ENCODE data around the gene DOK5.

The DOK5 gene

DNA sequence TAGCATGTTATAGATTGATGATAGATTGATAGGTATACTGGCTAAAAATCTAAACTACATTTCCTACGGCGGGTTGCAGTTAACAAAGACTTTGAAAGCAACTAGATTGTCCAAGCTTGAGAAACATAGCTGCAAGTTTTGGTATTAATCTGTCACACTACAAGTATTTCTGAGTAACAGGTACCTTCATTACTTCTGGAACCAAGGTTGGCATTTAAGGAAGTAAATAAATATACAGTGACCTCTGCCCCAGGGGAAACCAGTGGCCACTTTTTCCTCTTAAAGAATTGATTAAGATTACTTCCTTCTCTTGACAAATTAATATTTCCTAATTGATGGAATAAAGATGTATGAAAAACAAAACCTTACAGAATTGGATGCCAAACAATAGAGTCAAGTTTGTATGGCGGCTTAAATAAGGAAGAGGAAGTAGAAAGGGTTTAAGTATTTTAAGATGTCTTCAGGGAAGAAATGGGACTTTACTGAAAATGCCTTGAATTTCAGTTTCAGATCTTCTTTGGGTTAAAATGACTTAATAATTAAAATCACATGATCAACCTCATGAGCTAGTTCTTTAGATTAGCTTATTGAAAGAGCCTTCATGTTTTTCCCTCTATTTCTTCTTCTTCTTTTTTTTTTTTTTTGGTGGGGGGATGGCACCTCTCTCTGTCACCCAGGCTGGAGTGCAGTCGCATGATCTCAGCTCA lies 132.8 kb downstream of the DOK5 start:
- no peak for DNase-seq (ENCODE audit: insufficient read length, low spot score)
- TF ChIP-seq, protein P1, sequence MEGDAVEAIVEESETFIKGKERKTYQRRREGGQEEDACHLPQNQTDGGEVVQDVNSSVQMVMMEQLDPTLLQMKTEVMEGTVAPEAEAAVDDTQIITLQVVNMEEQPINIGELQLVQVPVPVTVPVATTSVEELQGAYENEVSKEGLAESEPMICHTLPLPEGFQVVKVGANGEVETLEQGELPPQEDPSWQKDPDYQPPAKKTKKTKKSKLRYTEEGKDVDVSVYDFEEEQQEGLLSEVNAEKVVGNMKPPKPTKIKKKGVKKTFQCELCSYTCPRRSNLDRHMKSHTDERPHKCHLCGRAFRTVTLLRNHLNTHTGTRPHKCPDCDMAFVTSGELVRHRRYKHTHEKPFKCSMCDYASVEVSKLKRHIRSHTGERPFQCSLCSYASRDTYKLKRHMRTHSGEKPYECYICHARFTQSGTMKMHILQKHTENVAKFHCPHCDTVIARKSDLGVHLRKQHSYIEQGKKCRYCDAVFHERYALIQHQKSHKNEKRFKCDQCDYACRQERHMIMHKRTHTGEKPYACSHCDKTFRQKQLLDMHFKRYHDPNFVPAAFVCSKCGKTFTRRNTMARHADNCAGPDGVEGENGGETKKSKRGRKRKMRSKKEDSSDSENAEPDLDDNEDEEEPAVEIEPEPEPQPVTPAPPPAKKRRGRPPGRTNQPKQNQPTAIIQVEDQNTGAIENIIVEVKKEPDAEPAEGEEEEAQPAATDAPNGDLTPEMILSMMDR (IDR thresholded peaks at IDR 0.05; ENCODE audit: insufficient read depth, missing control alignments) = no peak
- no peak for FAIRE-seq

DNA sequence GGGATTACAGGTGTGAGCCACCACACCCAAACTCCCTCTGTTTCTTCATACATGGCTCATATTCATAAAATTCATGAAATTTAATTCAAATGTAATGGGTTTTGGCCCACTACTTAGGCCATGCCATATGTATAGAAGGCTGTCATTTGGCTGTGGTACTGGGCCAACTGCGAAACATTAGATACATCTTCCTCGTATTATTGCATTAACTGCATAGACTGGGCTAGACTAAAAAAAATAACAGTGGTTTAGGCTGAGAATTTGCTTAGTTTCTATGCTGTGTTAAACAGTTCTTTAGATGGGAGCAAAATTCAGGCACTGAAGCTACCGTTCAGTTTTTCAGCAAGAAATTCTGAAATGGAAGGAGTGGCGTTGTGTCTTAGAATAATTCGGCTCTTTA lies 133.6 kb downstream of the DOK5 start:
- no peak for FAIRE-seq
- TF ChIP-seq, protein P1 (IDR thresholded peaks at IDR 0.05; ENCODE audit: insufficient read depth, missing control alignments) = no peak
- no peak for DNase-seq (ENCODE audit: insufficient read length, low spot score)

DNA sequence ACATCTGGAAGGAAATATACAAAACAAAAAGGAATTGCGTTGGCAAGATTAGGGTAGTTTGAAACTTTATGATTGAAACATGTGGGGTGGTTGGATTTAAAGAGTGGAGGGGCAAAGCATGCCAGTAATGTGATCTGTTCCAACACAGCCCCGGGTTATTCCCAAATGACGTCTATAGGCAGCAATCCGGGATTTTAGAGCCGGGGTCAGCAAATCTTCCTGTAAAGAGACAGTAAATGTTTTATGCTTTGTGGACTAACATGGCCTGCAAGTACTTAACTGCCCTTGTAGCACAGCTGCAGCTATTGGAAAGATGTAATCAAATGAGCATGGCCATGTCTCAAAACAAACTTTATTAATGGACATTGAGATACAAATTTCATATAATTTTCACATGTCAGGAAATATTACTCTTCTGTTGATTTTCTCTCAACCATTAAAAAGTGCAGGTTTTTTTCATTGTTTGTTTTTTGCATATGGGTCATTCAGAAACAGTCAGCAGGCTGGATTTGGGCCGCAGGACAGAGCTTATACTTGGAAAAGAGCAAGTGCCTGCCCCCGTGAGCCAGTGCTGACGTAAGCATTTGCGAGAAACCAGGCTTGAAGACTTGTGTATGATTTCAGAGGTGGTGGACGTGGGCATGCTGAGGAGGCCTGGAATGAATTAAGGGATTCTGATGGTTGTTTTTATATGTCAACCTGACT lies 136.5 kb downstream of the DOK5 start:
- DNase-seq (ENCODE audit: insufficient read length, low spot score) (no peak), FAIRE-seq (no peak)
- TF ChIP-seq, protein P1 (IDR thresholded peaks at IDR 0.05; ENCODE audit: insufficient read depth, missing control alignments) = no peak

DNA sequence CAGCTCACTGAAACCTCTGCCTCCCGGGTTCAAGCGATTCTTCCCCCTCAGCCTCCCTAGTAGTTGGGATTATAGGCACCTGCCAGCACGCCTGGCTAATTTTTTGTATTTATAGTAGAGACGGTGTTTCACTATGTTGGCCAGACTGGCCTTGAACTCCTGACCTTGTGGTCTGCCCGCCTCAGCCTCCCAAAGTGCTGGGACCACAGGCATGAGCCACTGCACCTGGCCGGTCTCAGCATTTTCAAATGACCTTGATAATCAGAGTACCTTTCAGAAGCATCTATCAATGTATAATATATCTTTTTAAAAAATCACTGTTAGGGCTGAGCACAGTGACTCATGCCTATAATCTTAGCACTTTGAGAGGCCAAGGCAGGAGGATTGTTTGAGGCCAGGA lies 143.0 kb downstream of the DOK5 start:
- TF ChIP-seq, protein P1 (IDR thresholded peaks at IDR 0.05; ENCODE audit: insufficient read depth, missing control alignments) = no peak
- DNase-seq (ENCODE audit: insufficient read length, low spot score) (no peak), FAIRE-seq (no peak)

DNA sequence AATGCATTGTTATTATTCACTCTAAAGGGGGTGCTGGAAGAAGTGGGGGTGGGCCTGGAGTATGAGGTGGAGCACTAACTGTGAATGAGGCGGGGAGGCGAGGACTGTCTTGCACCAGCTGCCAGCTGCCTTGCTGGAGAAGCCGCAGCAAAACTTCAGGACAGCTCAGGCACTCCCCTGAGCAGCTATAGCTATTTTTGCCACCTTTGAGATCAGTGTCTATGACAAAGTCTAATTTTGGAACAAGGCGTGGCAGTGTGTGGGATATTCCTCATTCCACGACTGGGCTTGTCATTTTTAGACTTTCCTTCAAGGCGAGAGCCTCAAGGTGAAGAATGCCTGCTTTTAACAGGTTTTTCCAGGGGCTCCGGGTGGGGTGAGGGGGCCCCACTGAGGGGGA lies 143.8 kb downstream of the DOK5 start:
- FAIRE-seq (no peak), DNase-seq (ENCODE audit: insufficient read length, low spot score) (no peak)
- TF ChIP-seq, protein P1 (IDR thresholded peaks at IDR 0.05; ENCODE audit: insufficient read depth, missing control alignments) = no peak

DNA sequence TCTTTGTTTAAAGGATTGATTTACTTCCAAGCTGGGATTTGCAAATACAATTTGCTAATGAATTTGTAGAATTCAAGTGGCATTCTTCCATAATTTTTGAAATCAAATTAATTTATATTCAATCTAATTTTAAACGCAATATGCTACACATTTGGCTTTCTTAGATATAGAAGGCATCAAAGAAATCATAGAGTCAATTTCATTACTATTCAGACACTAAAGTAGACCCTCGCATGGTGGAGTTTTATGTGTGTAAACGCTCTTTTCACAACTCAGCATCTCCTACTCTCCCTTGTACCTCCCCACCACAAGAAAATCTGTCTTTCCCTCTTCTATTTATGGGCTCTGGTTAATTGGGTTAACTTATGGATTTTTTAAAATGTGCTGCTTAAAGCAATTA lies 144.3 kb downstream of the DOK5 start:
- FAIRE-seq = no peak
- no peak for DNase-seq (ENCODE audit: insufficient read length, low spot score)
- TF ChIP-seq, protein P1 (IDR thresholded peaks at IDR 0.05; ENCODE audit: insufficient read depth, missing control alignments) = no peak

DNA sequence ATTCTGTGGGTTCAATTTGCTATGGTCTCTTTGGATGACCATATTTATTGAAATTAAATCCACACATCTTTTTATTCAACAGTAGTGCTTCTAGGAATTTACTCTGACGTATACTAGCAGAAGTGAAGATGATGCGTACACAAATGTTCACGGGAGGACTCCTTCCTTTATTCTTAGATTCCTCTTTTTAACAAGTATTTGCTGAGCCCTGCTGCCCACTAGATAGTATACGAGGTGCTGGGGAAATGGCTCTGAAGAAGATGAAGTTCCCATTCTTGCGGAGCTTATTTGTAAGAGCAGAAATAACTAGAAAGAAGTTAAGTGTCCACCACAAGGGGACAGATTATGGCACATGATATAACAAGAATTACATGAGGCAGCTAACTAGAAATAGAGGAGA lies 145.2 kb downstream of the DOK5 start:
- FAIRE-seq (no peak), DNase-seq (ENCODE audit: insufficient read length, low spot score) (no peak)
- TF ChIP-seq, protein P1 (IDR thresholded peaks at IDR 0.05; ENCODE audit: insufficient read depth, missing control alignments) = no peak
